ENCODE results near the gene TMEM140.

Gene TMEM140

GRCh38 chr7:135209225-135209834 lies 61.5 kb downstream of the TMEM140 start:
- no peak for TF ChIP-seq CTCF (IDR thresholded peaks at IDR 0.05)

GRCh38 chr7:135210888-135211178 lies 63.0 kb downstream of the TMEM140 start:
- no peak for TF ChIP-seq CTCF (IDR thresholded peaks at IDR 0.05)

GRCh38 chr7:135211179-135211945 lies 63.5 kb downstream of the TMEM140 start, which contains the start of gene WDR91:
Gene WDR91 (minus strand): TSS chr7:135211526. CDS start chr7:135211502, 24 bp downstream.
- 0 out of 2 replicates have a peak, but pooled peaks have one; percentile 24 for TF ChIP-seq CTCF (IDR thresholded peaks at IDR 0.05)

GRCh38 chr7:135213831-135214230 lies 66.0 kb downstream of the TMEM140 start:
- no peak for TF ChIP-seq CTCF (IDR thresholded peaks at IDR 0.05)

GRCh38 chr7:135215180-135215579 lies 67.3 kb downstream of the TMEM140 start:
- no peak for TF ChIP-seq CTCF (IDR thresholded peaks at IDR 0.05)

GRCh38 chr7:135215698-135216097 lies 67.8 kb downstream of the TMEM140 start:
- no peak for TF ChIP-seq CTCF (IDR thresholded peaks at IDR 0.05)

All from LNCAP (cell line).